Gastrocnemius medialis (tissue), 4 donors: ENCODE results near the gene ANXA2. TPM values are rescaled to one million over a fixed set of nuclear protein-coding genes. Genes with fewer than 3 reads are reported as not detected.
A peak's percentile ranks its signal among the peaks of the same experiment; 100 is the strongest.

Experiments used
- ATAC-seq, 2 donors: fragments of 150-250 bp; one replicate each; pipeline ENCODE4 v1.9.1; 2016
- DNase-seq, 2 donors: peaks; one replicate each; pipeline ENCODE4 v3.0.0-alpha.2; 2019
- H3K27ac ChIP-seq, 4 donors: fragments of 200-600 bp; sonication (generic); 1 replicate in 1 of 4; 2 replicates in 3 of 4; pipeline ENCODE4 v1.5.1; 2016 to 2018; ENCODE audit warnings: mild to moderate bottlenecking in 2 of 4, moderate library complexity in 1 of 4
- H3K27me3 ChIP-seq, 3 donors: fragments of 200-600 bp; sonication (generic) in 2 of 3; 1 replicate in 1 of 3; 2 replicates in 2 of 3; pipeline versions ENCODE4 v1.5.1 to v1.6.0; 2016 to 2019; ENCODE audit warnings: mild to moderate bottlenecking in 1 of 3, moderate library complexity in 1 of 3
- H3K36me3 ChIP-seq, 2 donors: fragments of 200-600 bp; sonication (generic) in 1 of 2; one replicate each; pipeline ENCODE4 v1.5.1; 2017 to 2018
- H3K4me1 ChIP-seq, 2 donors: fragments of 200-600 bp; sonication (generic) in 1 of 2; one replicate each; pipeline ENCODE4 v1.5.1; 2016 to 2017; ENCODE audit warnings: mild to moderate bottlenecking in 2 of 2
- H3K4me3 ChIP-seq, 4 donors: fragments of 200-600 bp; sonication (generic) in 3 of 4; 1 replicate in 1 of 4; 2 replicates in 3 of 4; pipeline ENCODE4 v1.5.1; 2016 to 2019; ENCODE audit warnings: mild to moderate bottlenecking in 2 of 4
- H3K9me3 ChIP-seq, 3 donors: fragments of 200-600 bp; sonication (generic) in 2 of 3; 1 replicate in 1 of 3; 2 replicates in 2 of 3; pipeline ENCODE4 v1.5.1; 2016 to 2019
- POLR2A ChIP-seq, 2 donors: fragments of 450-650 bp; IDR thresholded peaks; one replicate each; pipeline ENCODE4 v1.6.1; 2017; ENCODE audit warnings: antibody characterized with exemption in 2 of 2, mild to moderate bottlenecking in 2 of 2, moderate library complexity in 2 of 2
- in situ Hi-C, 4 donors: fragments of 200-750 bp; cut with MboI; loops; one replicate each; pipeline versions ENCODE4 v1.15.0 to v1.8.0; 2017; ENCODE audit warnings: low sequenced_read_pairs in 4 of 4
- intact Hi-C: fragments of 100-400 bp; cut with DNase I; formaldehyde crosslinking; loops from one replicate; pipeline ENCODE4 v1.15.1; 2023; ENCODE audit warnings: low total_unique reads
- total RNA-seq, 4 donors: library from RNA; depleted of rRNA; stranded (reverse); fragments of >200 nt; gene quantifications; one replicate each; pipeline versions ENCODE4 v1.1.0 to v1.2.3, GENCODE V29; 2016
- TF ChIP-seq, protein P1 (sequence below), 5 experiments: fragments of 450-650 bp in 3 of 5; fragments of 200-600 bp in 2 of 5; sonication (generic) in 2 of 5; IDR thresholded peaks in 4 of 5; conservative IDR thresholded peaks in 1 of 5; 1 replicate in 4 of 5; 2 replicates in 1 of 5; pipeline ENCODE4 v1.5.1; 2016 to 2019; ENCODE audit warnings: antibody characterized with exemption in 5 of 5, mild to moderate bottlenecking in 3 of 5, moderate library complexity in 3 of 5

ANXA2 gene
- total RNA-seq = 100 to 1,000 TPM; 266 to 386 (median 323) TPM

DNA sequence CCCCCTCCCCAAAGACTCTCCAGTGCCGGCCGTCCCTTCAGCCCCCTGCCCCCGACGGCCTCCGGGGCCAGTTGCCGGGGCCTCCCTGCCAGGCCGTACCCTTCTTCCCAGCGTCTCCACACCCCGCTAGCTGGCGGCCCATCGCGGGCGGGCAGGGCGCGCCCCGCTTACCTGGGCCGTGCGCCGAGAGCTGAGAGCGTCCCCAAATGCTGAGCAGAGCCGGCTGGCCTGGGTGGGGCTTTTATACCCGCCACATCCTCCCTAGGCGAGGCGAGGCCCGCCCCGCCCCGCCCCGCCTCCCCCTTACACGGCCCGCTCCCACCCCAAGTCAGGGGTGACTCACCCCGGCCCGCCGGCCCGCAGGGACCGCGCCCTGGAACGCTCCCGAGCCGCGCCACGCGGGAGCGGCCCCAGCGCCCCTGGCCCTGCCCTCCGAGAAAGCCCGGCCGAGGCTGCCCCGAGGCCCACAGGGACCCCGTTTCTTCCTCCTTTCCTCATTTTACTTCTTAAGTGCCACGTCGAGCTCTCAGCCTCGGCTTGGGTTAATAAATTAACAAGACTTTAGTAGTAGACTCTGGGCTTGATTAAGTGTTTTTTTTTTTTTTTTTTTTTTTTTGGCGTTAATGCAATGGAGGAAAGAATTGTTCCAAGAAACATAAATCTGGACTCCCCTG, at the start of gene ANXA2:
TSS of gene ANXA2 (minus strand) at position 215 of the 674 bp plus-strand sequence. CDS start 11,911 bp downstream, outside the sequence.
- in situ Hi-C loops = no loop called here
- ATAC-seq (peak; percentile 63 to 67), DNase-seq (peak; percentile 84 to 87)
- intact Hi-C loops = loop anchor here (2.0 kb wide), 1 partner anchor 23 kb away; no protein-coding TSS in a partner anchor
- no peaks in the 10 kb centered on the region for H3K27me3 ChIP-seq
- peak within 1 kb of the TSS; percentile 89 to 95 (median 92) for H3K4me3 ChIP-seq
- H3K27ac ChIP-seq = peak within 1 kb of the TSS; percentile 94 to 99 (median 98)
- TF ChIP-seq POLR2A (IDR thresholded peaks at IDR 0.05) = peak; percentile 89 to 91
- TF ChIP-seq, protein P1, sequence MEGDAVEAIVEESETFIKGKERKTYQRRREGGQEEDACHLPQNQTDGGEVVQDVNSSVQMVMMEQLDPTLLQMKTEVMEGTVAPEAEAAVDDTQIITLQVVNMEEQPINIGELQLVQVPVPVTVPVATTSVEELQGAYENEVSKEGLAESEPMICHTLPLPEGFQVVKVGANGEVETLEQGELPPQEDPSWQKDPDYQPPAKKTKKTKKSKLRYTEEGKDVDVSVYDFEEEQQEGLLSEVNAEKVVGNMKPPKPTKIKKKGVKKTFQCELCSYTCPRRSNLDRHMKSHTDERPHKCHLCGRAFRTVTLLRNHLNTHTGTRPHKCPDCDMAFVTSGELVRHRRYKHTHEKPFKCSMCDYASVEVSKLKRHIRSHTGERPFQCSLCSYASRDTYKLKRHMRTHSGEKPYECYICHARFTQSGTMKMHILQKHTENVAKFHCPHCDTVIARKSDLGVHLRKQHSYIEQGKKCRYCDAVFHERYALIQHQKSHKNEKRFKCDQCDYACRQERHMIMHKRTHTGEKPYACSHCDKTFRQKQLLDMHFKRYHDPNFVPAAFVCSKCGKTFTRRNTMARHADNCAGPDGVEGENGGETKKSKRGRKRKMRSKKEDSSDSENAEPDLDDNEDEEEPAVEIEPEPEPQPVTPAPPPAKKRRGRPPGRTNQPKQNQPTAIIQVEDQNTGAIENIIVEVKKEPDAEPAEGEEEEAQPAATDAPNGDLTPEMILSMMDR (IDR thresholded peaks at IDR 0.05 in 4 of 5, conservative IDR thresholded peaks at IDR 0.05 in 1 of 5) = no peak
- peaks cover 42 to 43% of the 10 kb centered on the region in 2 donors for H3K4me1 ChIP-seq
- H3K36me3 ChIP-seq = peaks cover 0 to 11% of the 10 kb centered on the region in 2 donors
- no peaks in the 10 kb centered on the region for H3K9me3 ChIP-seq

DNA sequence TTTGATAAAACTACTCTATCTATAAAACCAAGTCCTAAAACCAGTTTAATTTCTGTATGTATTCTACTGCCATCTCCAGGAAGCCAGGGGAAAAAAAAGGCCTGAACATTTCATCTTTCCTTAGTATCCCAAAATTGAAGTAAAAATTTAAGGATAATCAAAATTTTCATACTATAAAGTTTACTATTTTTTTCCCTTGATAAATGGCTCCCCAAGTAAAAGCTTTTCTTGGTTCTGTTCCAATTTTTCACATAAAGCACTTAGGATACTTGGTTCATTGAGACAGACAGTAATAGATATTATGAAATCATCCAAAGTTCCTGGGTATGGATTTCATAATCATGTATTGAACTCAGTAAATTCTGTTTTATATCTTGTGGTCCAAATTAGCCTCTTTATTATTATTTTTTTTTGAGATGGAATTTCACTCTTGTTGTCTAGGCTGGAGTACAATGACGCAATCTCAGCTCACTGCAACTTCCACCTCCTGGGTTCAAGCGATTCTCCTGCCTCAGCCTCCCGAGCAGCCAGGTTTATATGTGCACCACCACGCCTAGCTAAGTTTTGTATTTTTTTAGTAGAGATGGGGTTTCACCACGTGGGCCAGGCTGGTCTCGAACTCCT, 46.6 kb upstream of the ANXA2 start:
- no peak overlapping the region for H3K4me3 ChIP-seq
- H3K27ac ChIP-seq = peak overlapping the region in 1 of 4 donors; percentile 27
- in situ Hi-C loops (loop anchor here (5.0 to 10.0 kb wide), 3 partner anchors 82 to 90 kb away; no protein-coding TSS in a partner anchor), intact Hi-C loops (loop anchor here (1.0 kb wide), 1 partner anchor 85 kb away; no protein-coding TSS in a partner anchor)
- no peak for DNase-seq
- peaks cover 0 to 29% of the 10 kb centered on the region in 2 donors for H3K36me3 ChIP-seq
- H3K9me3 ChIP-seq = no peaks in the 10 kb centered on the region
- ATAC-seq = peak in 1 of 2 donors; percentile 72
- no peak for TF ChIP-seq POLR2A (IDR thresholded peaks at IDR 0.05)
- TF ChIP-seq, protein P1 (IDR thresholded peaks at IDR 0.05 in 4 of 5, conservative IDR thresholded peaks at IDR 0.05 in 1 of 5) = peak; percentile 36 to 68 (median 58)
- H3K4me1 ChIP-seq = no peaks in the 10 kb centered on the region
- H3K27me3 ChIP-seq = no peaks in the 10 kb centered on the region

DNA sequence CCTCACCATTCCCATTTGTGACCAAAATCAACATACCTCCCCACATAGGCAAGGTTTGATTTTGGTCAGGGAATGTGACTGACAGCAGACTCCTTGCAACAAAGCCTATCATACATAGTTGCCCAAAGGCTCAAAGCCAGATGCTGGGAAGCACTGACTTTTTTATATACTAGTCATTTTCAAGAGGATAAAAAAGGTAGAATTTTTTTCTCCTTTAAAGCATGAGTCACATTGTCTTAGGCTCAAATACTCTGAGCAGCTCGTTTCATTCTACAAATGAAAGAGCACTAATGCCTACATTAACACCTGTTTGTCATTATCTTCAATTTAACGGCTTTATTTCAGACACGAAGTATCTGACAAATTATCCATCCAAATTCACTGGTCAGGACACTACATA, 45.0 kb upstream of the ANXA2 start:
- H3K27me3 ChIP-seq = no peaks in the 10 kb centered on the region
- no peak overlapping the region for H3K27ac ChIP-seq
- TF ChIP-seq, protein P1 (IDR thresholded peaks at IDR 0.05 in 4 of 5, conservative IDR thresholded peaks at IDR 0.05 in 1 of 5) = no peak
- TF ChIP-seq POLR2A (IDR thresholded peaks at IDR 0.05) = no peak
- H3K4me1 ChIP-seq = no peaks in the 10 kb centered on the region
- no peak overlapping the region for H3K4me3 ChIP-seq
- DNase-seq (no peak), ATAC-seq (no peak)
- in situ Hi-C loops (loop anchor here (5.0 to 10.0 kb wide), 3 partner anchors 80 to 88 kb away; no protein-coding TSS in a partner anchor), intact Hi-C loops (no loop called here)
- peaks cover 0 to 26% of the 10 kb centered on the region in 2 donors for H3K36me3 ChIP-seq
- H3K9me3 ChIP-seq = no peaks in the 10 kb centered on the region

DNA sequence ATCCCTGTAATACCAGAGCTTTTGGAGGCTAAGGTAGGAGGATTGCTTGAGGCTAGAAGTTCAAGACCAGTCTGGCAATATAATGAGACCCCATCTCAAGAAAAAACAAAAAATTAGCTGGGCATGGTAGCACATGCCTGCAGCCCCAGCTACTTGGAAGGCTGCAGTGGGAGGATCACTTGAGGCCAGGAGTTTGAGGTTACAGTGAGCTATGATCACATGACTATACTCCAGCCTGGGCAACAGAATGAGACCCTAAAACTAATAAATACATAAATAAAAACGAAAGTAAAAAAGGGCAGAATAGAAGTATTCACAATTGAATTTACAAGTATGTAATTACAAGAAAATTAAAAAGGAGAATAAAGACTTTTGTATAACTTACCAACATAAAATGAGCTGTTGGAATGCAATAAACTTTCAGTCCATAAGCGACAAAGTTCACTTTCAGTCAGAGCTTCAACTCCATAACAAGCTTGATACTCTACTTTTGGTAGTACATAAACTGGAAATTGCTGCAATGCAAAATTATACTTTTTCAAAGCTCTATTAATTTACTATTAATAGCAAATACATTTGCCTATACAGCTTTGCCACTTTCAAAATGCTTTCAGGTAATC, 44.4 kb upstream of the ANXA2 start:
- DNase-seq (no peak), ATAC-seq (no peak)
- Histone ChIP-seq H3K36me3 (peaks cover 0 to 19% of the 10 kb centered on the region in 2 donors), H3K27ac (no peak overlapping the region), H3K9me3 (no peaks in the 10 kb centered on the region), H3K27me3 (no peaks in the 10 kb centered on the region), H3K4me1 (no peaks in the 10 kb centered on the region), H3K4me3 (no peak overlapping the region)
- TF ChIP-seq, protein P1 (IDR thresholded peaks at IDR 0.05 in 4 of 5, conservative IDR thresholded peaks at IDR 0.05 in 1 of 5) = no peak
- TF ChIP-seq POLR2A (IDR thresholded peaks at IDR 0.05) = no peak
- intact Hi-C loops (no loop called here), in situ Hi-C loops (loop anchor here (5.0 to 10.0 kb wide), 3 partner anchors 80 to 87 kb away; no protein-coding TSS in a partner anchor)
